Measurements from ENCODE around the gene POLR2M. TPM values are rescaled to one million over a fixed set of nuclear protein-coding genes. Genes with fewer than 3 reads are reported as not detected.

POLR2M gene
- total RNA-seq, 1 experiment from 2014 or later, result 86.2 TPM

- no peak for TF ChIP-seq ZBTB33 (IDR thresholded peaks at IDR 0.05; ENCODE audit: extremely low read depth, insufficient replicate concordance, low read length)
- TF ChIP-seq RAD21 (IDR thresholded peaks at IDR 0.05; ENCODE audit: low read depth), result no peak
- TF ChIP-seq JUND (IDR thresholded peaks at IDR 0.05), result no peak
- no peak for TF ChIP-seq REST (IDR thresholded peaks at IDR 0.05; ENCODE audit: low read depth)
Observed at GRCh38 chr15:57705746-57706404, 639 bp upstream of the POLR2M start (continued).

GRCh38 chr15:57708047-57708446 is 1.5 kb downstream of the POLR2M start:
- H3K9me2 ChIP-seq (ENCODE audit: insufficient read depth), result no peaks in the 10 kb centered on the region; the same call in 1 of the 2 replicates
- no TSS peak for BruUV-seq (replicated peaks)
- H3K4me2 ChIP-seq (ENCODE audit: low read length), result peak overlapping the region; percentile 80
- H2AFZ ChIP-seq (ENCODE audit: low read depth, low read length, poor library complexity, severe bottlenecking), result no peak overlapping the region
- RAD21 ChIA-PET (ENCODE audit: low non-redundant PET in 1 of 2, low total read pairs in 2 of 2, uncharacterized antibody in 2 of 2, unreplicated experiment in 2 of 2), result no interaction called here
- H3K9me3 ChIP-seq (ENCODE audit: control insufficient read depth in 1 of 2, insufficient read depth in 1 of 2, low read depth in 1 of 2, low read length in 2 of 2), result no peaks in the 10 kb centered on the region
- H3K27me3 ChIP-seq (ENCODE audit: insufficient read depth, low read length), result no peaks in the 10 kb centered on the region
- H3K36me3 ChIP-seq (ENCODE audit: control insufficient read depth in 1 of 2, insufficient read depth in 2 of 2, low read length in 2 of 2), result peaks cover 25 to 42% of the 10 kb centered on the region in 2 experiments; a peak in 3 of 4 replicates
- TF ChIP-seq ZNF274 (IDR thresholded peaks at IDR 0.05; ENCODE audit: low read depth, low read length) (no peak), JUND (IDR thresholded peaks at IDR 0.05) (no peak)
- H3K4me1 ChIP-seq (ENCODE audit: control insufficient read depth in 1 of 2, insufficient read depth in 2 of 2, low read length in 2 of 2), result peaks cover 5 to 16% of the 10 kb centered on the region in 2 experiments; a peak in 3 of 4 replicates
- POLR2A ChIA-PET, result interaction anchor here (0.6 kb wide), 1 partner anchor 16 kb away, joined by 3 read pairs; no protein-coding TSS in a partner anchor
- peak overlapping the region; percentile 97; the same call in 1 of the 2 replicates for H3K9ac ChIP-seq (ENCODE audit: low read length)
- H3K4me3 ChIP-seq (replicated peaks in 1 of 2; ENCODE audit: low read depth in 1 of 2, low read length in 2 of 2), result peak overlapping the region; percentile 96 to 97
- intact Hi-C loops (cut with micrococcal nuclease), result no loop called here
- H3K27ac ChIP-seq (ENCODE audit: low read depth, low read length), result no peak overlapping the region
- ATAC-seq (no peak), DNase-seq (ENCODE audit: low read depth, low spot score) (no peak)
- peaks cover 59% of the 10 kb centered on the region for H3K79me2 ChIP-seq (ENCODE audit: insufficient read depth, low read length)
- no peaks in the 10 kb centered on the region for H4K20me1 ChIP-seq (ENCODE audit: insufficient read depth)
- CTCF ChIA-PET, result no interaction called here

Measured in HCT116 (cell line).